Measurements from ENCODE around the gene KCNG4.

KCNG4 gene

GRCh38 chr16:84266451-84266850 is 26.6 kb upstream of the KCNG4 start:
- DNase-seq (ENCODE audit: low spot score) = peak; percentile 74

DNA sequence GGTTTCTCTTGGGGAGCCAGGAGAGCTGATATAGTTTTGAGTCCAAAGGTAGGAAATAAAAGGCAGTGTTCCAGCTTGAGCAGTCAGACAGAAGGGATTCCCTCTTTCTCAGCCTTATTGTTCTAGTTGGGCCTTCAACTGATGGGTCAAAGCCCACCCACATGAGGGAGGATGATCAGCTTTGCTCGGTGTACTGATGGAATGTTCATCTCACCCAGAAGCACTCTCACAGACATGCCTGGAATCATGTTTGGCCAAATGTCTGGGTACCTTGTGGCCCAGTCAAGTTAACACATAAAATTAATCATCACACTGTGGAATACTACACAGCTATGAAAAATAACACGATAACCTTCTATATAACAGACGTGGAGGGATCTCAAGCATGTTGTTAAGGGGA is 23.1 kb upstream of the KCNG4 start:
- DNase-seq (ENCODE audit: low spot score) = no peak

GRCh38 chr16:84262031-84262430 is 22.2 kb upstream of the KCNG4 start:
- no peak for DNase-seq (ENCODE audit: low spot score)

DNA sequence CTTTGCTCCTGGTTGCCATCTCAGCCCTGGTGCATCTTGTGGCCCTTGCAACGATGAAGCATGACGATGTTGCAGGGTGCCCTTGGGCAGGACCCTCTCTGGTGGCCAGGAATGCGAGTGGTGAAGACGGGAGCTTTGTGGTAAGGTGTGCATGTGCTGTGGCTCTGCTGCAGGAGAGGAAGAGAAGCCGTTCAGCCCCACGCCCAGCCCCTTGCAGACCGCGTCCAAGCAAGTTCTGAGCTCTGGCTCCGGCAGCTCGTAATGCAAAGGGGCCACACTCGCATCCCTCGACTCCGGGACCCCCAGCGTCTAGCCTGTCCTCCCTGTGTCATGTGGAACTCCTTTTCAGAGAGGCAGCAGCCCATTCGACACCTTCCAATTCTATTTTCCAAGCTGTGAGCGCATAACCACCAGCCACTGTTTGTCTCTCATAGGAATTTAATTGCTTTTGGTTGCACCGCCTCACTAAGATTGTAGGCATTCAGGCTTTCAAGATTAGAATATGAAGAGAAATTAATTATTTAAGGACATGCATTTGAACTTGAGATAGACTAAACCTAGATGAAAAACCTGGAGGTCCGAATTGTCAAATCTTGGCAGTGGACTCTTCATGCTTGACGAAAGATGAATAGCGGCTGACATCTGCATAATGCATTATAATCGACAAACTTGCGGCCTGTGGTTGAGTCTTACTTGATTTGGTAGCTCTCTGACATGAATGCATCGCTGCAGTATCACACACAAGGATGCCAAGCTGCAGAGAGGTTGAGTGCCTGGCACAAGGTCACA is 21.1 kb upstream of the KCNG4 start:
- no peak for DNase-seq (ENCODE audit: low spot score)

DNA sequence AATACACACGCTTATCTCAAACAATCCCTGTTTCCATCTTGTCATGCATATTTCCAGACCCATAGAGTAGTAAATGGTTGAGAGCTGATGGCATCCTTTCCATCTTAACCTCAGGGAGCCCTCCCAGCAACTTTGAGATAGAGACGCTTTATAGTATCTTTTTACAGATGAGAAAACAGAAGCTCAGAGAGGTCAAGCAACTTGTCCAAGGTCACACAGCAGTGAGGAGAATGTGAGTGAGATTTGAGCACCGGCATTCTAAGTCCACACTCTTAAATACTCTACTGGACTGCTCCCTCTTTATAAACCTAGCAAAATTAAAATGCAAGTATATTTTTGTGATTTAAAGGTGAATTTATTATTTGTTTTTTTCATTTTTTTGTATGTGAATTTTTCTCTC is 19.9 kb upstream of the KCNG4 start:
- no peak for DNase-seq (ENCODE audit: low spot score)

- no peak for DNase-seq (ENCODE audit: low spot score)
These were observed 18.5 kb upstream of the KCNG4 start for GRCh38 chr16:84258266-84258665.

GRCh38 chr16:84255050-84255810 is 15.4 kb upstream of the KCNG4 start:
- no peak for DNase-seq (ENCODE audit: low spot score)

DNA sequence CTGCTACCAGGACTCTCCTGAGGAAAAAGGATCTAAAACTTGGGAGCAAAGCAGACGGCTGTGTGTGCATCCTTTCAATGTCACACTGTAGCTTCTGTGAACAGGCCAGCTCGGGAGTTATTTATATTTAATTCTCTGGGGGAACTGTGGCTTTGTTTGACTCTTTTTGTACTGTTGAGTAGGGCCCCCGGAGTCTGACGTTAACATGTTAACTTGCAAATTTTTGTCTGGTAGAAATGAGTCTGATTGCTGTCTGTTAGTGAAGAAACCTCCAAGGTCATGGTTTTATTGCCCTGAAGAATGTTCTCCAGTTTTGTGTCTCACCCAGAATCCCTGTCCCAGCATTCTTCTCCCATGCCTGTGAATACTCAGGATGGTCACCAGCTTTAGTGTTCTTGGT is 14.2 kb upstream of the KCNG4 start:
- no peak for DNase-seq (ENCODE audit: low spot score)

DNA sequence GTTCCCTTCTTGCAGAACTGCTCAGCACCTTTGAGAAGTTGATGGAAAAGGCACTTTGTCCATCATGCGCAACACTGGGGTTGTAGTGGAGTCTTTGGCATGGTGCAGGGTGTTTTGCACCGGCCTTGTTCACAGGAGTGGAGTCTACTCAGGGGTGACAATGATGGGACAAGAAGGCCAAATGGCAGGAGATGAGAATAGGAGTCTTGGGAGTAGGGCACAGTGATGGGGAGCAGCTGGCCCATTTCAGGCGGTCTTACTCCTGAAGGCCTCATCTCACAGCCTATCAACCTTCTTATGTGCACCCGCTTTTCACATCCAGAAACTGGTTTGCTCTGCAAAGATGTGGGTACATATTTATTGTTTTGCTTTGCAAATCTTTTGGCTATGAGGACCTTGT is 13.4 kb upstream of the KCNG4 start:
- no peak for DNase-seq (ENCODE audit: low spot score)

DNA sequence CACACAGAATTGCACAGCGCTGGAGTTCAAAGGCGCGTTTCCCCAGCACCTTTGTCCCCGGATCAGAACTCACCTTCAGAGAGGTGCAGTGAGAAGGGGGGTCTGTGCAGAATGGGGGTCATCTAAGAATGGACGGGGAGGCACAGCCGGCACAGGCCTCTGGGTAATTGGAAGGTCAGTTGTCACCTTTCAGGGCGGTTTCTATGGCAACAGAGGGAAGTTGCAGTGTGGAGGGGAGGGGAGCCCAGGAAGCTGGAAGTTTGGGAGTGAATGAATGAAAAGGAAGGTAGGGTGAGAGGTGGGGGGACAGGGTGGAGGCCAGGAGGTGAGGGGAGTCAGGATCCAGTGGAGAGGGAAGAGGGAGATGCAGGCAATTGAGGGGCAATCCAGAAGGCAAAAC is 12.4 kb upstream of the KCNG4 start:
- no peak for DNase-seq (ENCODE audit: low spot score)

DNA sequence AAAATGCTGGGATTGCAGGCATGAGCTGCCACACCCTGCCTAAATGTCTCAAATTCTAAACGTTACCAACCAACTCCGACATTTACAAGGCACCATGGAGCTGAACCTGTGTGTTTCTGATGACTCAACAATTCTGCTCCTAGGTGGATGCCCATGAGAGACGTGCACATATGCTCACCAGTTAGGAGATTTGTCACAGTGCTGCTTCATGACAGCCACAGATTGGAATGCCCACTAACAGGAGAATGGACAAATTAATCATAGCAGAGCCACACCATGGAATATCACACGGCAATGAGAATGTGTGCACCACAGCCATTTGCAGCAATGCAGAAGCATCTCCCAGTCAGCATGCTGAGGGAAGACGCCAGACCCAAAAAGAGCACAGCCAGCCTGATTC is 8.0 kb upstream of the KCNG4 start:
- no peak for DNase-seq (ENCODE audit: low spot score)

DNA sequence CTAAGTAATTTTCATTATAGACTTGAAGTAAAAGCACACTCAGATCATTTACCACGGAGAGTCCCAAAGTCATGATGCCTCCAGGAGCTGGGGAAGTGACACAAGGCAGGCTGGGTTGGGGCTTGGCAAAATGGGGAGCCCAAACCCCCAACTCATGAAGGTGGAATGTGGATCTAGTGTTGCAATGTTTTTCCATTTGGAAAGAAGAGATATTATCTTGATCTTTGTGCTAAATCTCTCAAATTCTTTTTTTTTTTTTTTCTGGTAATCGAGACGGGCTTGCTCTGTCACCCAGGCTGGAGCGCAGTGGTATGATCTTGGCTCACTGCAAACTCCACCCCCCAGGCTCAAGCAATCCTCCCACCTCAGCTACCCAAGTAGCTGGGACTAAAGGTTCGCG is 7.5 kb upstream of the KCNG4 start:
- DNase-seq (ENCODE audit: low spot score) = no peak

GRCh38 chr16:84246679-84247077 is 6.9 kb upstream of the KCNG4 start:
- DNase-seq (ENCODE audit: low spot score) = peak; percentile 70

DNA sequence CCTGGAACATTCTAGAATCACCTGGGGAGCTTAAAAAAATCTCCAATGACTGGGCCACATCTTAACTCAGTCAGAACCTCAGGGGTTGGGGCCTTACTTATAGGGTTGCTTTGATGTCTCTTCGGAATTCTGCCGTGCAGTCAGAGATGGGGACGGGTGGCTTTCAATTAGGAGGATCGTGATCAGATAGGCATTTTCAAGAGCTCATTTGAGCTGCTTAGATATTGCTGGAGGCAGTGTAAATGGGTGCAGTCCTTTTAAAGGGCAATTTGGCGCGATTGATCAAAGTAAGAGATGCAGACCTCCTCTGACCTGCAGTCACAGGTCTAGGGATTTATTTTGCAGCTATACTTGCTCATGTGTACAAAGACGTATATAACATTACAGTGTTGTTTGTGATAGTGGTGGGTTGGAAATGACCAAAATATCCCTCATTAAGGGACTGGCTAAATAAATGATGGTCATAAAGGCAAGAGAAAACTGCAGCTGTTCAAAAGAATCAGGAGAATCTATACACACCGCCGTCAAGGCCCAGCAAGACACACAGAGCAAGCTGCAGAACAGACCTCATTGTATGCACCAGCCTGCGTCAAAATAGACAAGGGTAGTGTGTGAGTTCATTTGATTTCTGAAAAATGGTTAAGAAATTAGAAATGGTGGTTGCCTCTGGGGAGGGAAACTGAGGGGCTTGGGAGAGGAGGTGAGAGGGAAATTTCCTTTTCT is 6.3 kb upstream of the KCNG4 start:
- no peak for DNase-seq (ENCODE audit: low spot score)

DNA sequence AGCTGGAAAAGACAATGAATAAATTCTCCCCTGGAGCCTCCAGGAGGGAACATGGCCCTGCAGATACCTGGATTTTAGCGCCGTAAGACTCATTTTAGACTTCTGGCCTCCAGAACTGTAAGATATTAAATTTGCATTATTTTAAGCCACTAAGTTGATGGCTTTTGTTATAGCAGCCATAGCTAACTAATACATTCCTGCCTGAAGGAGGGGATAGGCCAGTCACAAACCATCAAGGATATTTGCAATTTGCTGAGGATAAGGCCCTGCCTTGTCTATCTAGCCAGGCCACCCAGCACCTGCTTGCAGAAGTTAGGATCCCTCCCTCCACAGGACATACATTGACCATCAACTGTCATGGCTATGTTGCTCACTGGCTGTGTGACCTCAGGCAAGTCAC is 4.9 kb upstream of the KCNG4 start:
- DNase-seq (ENCODE audit: low spot score) = no peak

GRCh38 chr16:84243732-84244131 is 3.9 kb upstream of the KCNG4 start:
- DNase-seq (ENCODE audit: low spot score) = no peak

GRCh38 chr16:84242839-84243238 is 3.0 kb upstream of the KCNG4 start:
- DNase-seq (ENCODE audit: low spot score) = no peak

- DNase-seq (ENCODE audit: low spot score) = no peak
These were observed 2.0 kb upstream of the KCNG4 start for GRCh38 chr16:84241778-84242177.

DNA sequence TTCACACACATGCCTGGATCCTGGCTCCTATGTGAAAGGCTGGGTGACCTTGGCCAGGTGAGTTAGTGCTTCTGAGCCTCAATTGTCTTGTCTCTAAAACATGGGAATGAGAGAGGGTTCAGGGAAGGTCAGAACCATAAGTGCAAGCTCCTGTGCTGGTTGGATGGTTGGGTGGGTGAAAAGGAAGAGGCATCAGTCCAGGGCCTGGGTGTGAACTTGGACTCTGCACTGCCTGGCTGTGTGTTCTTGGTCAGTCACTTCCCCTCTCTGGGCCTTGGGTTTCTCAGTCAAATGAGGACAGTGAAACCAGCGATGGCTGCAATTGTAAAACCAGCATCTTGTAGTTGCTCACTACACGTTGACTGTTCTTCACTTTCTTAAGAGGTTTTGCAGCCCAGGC is 643 bp upstream of the KCNG4 start:
- DNase-seq (ENCODE audit: low spot score) = no peak

DNA sequence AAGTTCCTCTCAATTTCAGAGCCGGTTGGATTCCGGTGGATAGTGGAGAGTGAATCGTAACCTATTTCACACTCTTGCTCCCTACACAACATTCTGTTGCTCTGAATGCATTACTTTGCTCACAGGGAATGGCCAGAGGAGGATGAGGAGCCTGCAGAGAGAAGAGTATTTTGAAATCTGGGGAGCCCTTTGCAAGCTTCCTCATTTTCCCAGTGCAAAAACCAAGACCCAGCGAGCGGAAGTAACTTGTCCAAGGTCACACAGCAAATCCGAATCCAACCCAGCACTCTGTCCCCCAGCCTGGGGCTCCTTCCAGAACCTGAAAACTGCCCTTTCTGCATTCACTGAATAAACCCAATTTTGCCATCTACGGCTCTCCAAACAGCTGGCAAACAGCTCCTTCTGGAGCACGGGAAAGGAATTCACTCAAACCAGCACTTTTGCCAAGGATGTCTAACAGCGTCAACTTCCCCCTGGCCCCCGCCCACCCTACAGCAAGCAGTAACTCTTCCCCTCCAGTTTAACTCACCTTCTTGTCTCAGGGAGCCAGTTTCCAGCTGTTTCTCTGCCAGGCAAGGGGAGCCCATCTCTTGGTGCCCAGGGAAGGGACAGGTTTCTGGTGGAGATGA is 557 bp downstream of the KCNG4 start:
- DNase-seq (ENCODE audit: low spot score) = no peak

- no peak for DNase-seq (ENCODE audit: low spot score)
These were observed 1.6 kb downstream of the KCNG4 start for GRCh38 chr16:84237994-84238750.

DNA sequence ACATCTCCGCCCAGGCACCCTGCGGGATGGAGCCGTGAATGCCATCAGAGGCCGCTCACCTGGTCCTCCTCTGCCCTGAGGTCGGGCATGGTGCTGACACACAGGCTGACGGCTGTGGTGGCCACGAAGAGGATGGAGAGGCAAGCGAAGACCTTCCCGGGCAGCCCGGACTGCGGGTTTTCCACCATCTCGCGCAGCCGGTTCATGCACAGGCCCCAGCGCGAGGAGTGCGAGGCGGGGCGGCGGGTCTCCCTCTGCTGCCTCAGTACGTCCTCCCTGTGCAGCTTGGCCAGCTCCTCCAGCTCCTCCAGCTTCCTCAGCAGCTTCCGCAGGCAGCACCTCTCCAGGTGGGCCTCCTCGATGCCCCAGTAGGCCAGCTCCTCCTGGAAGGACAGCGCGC is 3.1 kb downstream of the KCNG4 start:
- DNase-seq (ENCODE audit: low spot score) = no peak

All from D341Med (cell line).